Posterior vena cava (tissue), 2 donors: ENCODE data around the gene ME3. TPM values are rescaled to one million over a fixed set of nuclear protein-coding genes. Genes with fewer than 3 reads are reported as not detected.
A peak's percentile ranks its signal among the peaks of the same experiment; 100 is the strongest.

Experiments
- DNase-seq: peaks from one replicate; pipeline ENCODE4 v3.0.0-alpha.2; 2020; ENCODE audit warnings: low spot score
- intact Hi-C, 2 donors: fragments of 100-400 bp; cut with DNase I; formaldehyde crosslinking; loops; one replicate each; pipeline versions ENCODE4 v1.14.1 to v1.14.2; 2022 to 2023
- total RNA-seq, 2 donors: library from RNA; stranded (reverse); fragmentation: NEBNext Ultra II Directional; extraction: Animal tissue kit (Norgen Biotek cat#: 25700); gene quantifications; one replicate each; pipeline ENCODE4 v1.2.1, GENCODE V29; 2021
- donor health status: DM: yes; HTN: yes; CAD: no.
- donor health status: DM: yes; HTN: yes; CAD: no.

Gene ME3
- total RNA-seq, 2 donors from 2014 or later: 19.3 to 25.7 TPM

GRCh38 chr11:86488553-86488952, 183.9 kb downstream of the ME3 start:
- intact Hi-C loops: loop anchor here in 1 of 2 donors (10.0 kb wide), 1 partner anchor 66 kb away; no protein-coding TSS in a partner anchor
- DNase-seq: no peak

GRCh38 chr11:86487671-86488070, 184.7 kb downstream of the ME3 start:
- intact Hi-C loops: loop anchor here in 1 of 2 donors (10.0 kb wide), 1 partner anchor 67 kb away; no protein-coding TSS in a partner anchor
- no peak for DNase-seq

- DNase-seq: no peak
- intact Hi-C loops: loop anchor here in 1 of 2 donors (10.0 kb wide), 1 partner anchor 68 kb away; no protein-coding TSS in a partner anchor
Observed at GRCh38 chr11:86486261-86487030, 186.0 kb downstream of the ME3 start.

- intact Hi-C loops: loop anchor here in 1 of 2 donors (10.0 kb wide), 1 partner anchor 70 kb away; no protein-coding TSS in a partner anchor
- DNase-seq: no peak
Observed at GRCh38 chr11:86484795-86485166, 187.6 kb downstream of the ME3 start.

GRCh38 chr11:86483940-86484794, 188.2 kb downstream of the ME3 start:
- peak; percentile 90 for DNase-seq
- intact Hi-C loops: loop anchor here in 1 of 2 donors (10.0 kb wide), 1 partner anchor 71 kb away; no protein-coding TSS in a partner anchor

GRCh38 chr11:86483610-86483939, 188.8 kb downstream of the ME3 start:
- DNase-seq: no peak
- intact Hi-C loops: loop anchor here in 1 of 2 donors (10.0 kb wide), 1 partner anchor 71 kb away; no protein-coding TSS in a partner anchor

GRCh38 chr11:86482692-86483091, 189.7 kb downstream of the ME3 start:
- no peak for DNase-seq
- intact Hi-C loops: loop anchor here in 1 of 2 donors (10.0 kb wide), 1 partner anchor 72 kb away; no protein-coding TSS in a partner anchor

- no peak for DNase-seq
- intact Hi-C loops: loop anchor here in 1 of 2 donors (10.0 kb wide), 1 partner anchor 73 kb away; no protein-coding TSS in a partner anchor
Observed at GRCh38 chr11:86481399-86481798, 191.0 kb downstream of the ME3 start.

- intact Hi-C loops: no loop called here
- no peak for DNase-seq
Observed at GRCh38 chr11:86478348-86478747, 194.1 kb downstream of the ME3 start.

GRCh38 chr11:86477495-86478155, 194.8 kb downstream of the ME3 start:
- intact Hi-C loops: no loop called here
- DNase-seq: no peak

- intact Hi-C loops: no loop called here
Observed at GRCh38 chr11:86476109-86476861, 196.1 kb downstream of the ME3 start.

GRCh38 chr11:86475027-86475426, 197.4 kb downstream of the ME3 start:
- DNase-seq: no peak
- intact Hi-C loops: no loop called here

More at GRCh38 chr11:86476109-86476861, 196.1 kb downstream of the ME3 start:
- no peak for DNase-seq

GRCh38 chr11:86473991-86474833, 198.2 kb downstream of the ME3 start:
- intact Hi-C loops: no loop called here
- DNase-seq: peak; percentile 90

- intact Hi-C loops: no loop called here
- peak; percentile 88 for DNase-seq
Observed at GRCh38 chr11:86469491-86470388, 202.7 kb downstream of the ME3 start.

GRCh38 chr11:86468169-86468568, 204.2 kb downstream of the ME3 start:
- intact Hi-C loops: no loop called here
- no peak for DNase-seq

GRCh38 chr11:86464509-86465221, 207.8 kb downstream of the ME3 start:
- intact Hi-C loops: no loop called here
- no peak for DNase-seq
